HG03064 (cell line): ENCODE data around the gene CHD1L.
"Not testable (repeated sequence)": the region's sequence is repeated elsewhere in the genome, so short reads cannot be mapped to it uniquely, and the experiment has no call there.

Experiments
- ATAC-seq: cut with Tn5 transposase; IDR thresholded peaks from one replicate; pipeline ENCODE4 v1.9.1; 2021; ENCODE audit warnings: low read depth; ENCODE audit not compliant: unreplicated experiment

The CHD1L gene

DNA sequence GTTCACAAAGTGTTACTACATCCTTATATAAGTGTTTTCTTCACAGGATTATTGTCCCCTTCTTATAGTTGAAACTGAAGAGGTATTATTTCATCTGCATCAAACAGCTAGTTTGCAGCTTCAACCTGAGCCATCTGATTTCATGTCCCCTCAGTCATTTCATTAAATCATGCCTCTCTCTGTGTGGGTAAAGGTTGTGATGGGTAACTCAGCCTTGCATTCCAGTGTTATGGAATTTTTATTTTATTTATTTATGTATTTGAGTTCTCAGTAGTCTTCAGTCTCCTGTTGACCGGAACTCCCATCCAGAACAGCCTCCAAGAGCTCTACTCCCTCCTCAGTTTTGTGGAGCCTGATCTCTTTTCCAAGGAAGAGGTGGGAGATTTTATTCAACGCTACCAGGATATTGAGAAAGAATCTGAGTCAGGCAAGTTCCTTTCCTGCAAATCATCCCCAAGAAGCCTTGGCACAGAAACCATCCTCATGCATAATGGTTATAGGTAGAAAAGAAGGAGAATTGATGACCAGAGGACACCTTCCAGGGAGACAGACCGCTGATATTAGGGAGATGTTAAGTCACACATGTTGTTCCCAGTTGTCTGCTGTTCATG is 21.8 kb downstream of the CHD1L start:
- no peak for ATAC-seq

DNA sequence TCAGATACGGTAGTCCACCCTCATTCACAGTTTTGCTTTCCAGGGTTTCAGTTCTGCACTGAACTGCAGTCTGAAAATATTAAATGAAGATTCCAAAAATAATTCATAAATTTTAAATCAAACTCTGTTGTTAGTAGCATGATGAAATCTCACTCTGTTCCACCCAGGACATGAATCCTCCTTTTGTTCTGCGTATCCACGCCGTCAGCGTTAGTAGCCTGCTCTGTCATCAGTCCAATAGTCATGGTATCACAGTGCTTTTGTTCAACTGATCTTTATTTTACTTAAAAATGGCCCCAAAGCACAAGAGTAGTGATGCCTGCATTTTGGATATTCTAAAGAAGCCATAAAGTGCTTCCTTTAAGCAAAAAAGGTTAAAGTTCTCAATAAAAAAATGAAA is 23.9 kb downstream of the CHD1L start:
- no peak for ATAC-seq

GRCh38 chr1:147267711-147268110 is 25.2 kb downstream of the CHD1L start:
- ATAC-seq, result no peak

DNA sequence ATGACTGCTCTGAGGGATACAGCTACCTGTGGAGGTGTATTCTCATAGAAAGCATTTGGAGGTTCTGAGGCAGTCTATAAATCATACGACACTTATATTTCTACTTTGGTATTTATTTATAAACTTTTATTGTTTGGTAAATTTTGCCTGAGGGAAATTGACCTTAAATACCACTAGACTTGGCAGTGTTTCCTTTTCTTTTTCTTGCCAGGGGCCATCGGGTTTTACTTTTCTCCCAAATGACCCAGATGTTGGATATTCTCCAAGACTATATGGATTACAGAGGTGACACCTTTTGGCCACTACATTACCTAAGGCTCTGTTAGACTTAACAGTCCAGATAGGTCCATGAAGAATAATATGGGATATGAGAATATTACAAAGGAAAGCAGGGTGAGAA is 28.2 kb downstream of the CHD1L start:
- no peak for ATAC-seq

DNA sequence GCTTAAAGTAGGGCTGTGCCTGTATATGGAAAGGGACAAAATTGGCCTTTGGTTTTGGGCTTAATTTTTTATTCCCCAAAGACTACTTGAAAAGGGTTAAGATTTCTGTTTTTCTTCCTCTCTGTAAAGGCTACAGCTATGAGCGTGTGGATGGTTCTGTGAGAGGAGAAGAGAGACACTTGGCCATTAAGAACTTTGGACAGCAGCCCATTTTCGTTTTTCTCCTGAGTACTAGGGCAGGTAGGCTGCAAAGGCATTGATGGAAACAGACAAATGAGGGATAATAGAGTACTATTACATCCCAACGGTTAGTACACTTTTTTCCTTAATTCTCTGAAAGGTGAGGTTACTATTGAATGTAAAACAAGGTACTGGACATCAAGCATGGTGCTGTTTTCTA is 29.6 kb downstream of the CHD1L start:
- no peak for ATAC-seq

GRCh38 chr1:147273409-147274336 is 31.2 kb downstream of the CHD1L start:
- ATAC-seq, result no peak

DNA sequence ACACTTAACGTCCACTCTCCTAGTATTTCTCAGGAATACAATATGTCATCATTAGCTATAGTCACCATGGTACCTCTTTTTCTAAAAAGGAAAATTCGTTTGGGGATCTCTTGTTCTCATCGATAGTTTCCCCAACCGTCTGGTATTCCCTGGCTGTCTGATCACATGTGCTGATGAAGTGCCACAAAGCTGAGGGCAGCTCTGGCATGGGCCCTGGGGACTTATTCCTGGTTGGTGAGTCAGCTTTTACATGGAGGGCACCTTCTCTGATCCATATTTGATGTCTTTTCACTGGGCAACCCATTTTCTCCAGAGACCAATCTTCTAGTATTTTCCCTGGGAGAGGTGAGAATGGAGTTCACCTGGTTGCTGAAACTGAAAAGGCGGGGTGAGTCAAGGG is 39.5 kb downstream of the CHD1L start:
- ATAC-seq, result no peak

- no peak for ATAC-seq
Observed at GRCh38 chr1:147283011-147283410, 40.5 kb downstream of the CHD1L start.

DNA sequence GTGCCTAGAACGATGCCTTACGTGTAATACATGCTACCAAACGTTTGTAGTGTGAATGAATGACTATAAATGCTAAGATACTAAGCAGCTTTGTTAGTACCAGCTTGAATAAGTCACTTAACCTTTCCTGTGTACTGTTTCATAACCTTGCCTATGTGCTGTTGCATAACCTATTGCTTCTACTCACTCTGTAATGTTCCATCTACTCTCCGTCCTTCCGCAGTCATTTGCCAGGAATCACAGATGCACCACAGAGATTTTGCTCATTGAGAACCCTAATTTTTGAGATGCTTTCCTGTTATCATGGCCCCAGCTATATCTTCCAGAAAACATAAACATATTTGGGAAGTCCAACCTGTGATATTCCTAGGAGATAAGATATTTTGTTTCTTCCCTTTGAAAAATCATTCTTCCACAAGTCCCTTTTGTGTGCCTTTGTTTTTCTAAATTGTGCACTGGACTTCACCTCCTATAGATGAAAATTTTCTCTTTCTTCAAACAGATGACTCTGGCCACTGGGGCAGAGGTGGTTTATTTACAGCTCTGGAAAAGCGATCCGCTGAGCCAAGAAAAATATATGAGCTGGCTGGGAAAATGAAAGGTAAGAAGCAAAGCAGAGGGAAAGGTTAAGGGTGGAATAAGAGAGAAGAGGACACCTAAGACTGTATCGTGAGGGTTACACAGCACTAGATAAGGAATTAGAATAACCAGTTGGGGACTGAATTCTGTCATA is 44.8 kb downstream of the CHD1L start:
- ATAC-seq, result no peak

GRCh38 chr1:147292012-147292411 is 49.5 kb downstream of the CHD1L start:
- ATAC-seq, result no peak

DNA sequence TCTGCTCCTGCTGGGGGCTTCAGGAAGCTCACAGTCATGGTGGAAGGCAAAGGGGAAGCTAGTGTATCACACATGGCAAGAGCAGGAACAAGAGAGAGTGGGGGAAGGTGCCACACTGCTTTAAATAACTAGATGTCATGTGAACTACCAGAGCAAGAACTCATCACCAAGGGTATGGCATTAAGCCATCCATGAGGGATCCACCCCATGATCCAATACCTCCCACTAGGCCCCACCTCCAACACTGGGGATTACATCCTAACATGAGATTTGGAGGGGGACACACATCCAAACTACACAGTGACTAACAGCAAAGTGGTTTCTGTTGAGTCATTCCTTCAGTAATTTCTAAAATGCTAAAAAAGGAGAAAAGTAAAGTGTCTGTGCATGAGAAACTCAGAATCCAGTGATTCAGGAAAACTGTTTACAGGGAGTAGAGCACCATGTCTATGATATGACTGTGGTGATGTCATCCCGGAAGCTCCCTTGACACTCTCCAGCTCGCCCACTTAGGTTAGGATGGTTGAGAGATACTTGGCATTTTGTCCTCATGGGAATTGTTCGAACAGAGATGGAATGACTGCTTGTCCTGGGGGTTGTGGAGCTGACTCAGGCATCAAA is 50.3 kb downstream of the CHD1L start:
- ATAC-seq, result no peak

- no peak for ATAC-seq
Observed at GRCh38 chr1:147297438-147297837, 55.0 kb downstream of the CHD1L start.

DNA sequence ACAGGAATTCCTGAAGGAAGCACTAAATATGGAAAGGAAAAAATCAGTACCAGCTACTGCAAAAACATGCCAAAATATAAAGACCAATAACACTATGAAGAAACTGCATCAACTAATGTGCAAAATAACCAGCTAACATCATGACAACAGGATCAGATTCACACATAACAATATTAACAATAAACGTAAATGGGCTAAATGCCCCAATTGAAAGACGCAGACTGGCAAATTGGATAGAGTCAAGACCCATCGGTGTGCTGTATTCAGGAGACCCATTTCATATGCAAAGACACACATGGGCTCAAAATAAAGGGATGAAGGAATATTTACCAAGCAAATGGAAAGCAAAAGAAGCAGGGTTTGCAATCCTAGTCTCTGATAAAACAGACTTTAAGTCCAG is 63.3 kb downstream of the CHD1L start:
- ATAC-seq, result not testable (repeated sequence)

- ATAC-seq, result no peak
Observed at GRCh38 chr1:147316968-147317367, 74.5 kb downstream of the CHD1L start.

DNA sequence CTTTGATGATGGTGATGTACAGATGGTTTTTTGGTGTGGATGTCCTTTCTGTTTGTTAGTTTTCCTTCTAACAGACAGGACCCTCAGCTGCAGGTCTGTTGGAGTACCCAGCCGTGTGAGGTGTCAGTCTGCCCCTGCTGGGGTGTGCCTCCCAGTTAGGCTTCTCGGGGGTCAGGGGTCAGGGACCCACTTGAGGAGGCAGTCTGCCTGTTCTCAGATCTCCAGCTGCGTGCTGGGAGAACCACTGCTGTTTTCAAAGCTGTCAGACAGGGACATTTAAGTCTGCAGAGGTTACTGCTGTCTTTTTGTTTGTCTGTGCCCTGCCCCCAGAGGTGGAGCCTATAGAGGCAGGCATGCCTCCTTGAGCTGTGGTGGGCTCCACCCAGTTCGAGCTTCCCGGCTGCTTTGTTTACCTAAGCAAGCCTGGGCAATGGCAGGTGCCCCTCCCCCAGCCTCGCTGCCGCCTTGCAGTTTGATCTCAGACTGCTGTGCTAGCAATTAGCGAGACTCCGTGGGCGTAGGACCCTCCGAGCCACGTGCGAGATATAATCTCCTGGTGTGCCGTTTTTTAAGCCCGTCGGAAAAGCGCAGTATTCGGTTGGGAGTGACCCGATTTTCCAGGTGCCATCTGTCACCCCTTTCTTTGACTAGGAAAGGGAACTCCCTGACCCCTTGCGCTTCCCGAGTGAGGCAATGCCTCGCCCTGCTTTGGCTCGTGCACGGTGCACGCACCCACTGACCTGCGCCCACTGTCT is 84.6 kb downstream of the CHD1L start:
- ATAC-seq, result not testable (repeated sequence)

DNA sequence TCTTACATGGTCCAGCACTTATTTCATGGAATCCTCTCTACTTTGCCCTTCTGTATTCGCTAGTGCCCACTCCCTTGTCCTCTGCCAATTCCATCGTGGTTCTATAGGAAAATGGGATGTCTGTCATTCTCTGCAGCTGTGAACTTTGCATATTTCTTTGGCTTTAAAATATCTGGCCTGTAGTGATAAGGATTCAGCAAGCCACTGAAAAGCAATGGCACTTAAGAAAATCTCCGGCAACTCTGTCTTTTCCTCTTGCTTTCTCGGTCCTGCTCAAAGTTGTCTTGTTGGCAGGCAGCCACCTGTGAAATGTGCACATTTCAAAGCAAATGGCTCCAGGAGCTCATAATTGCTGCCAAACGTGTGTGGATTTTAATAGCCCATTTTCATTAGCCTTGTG is 91.8 kb downstream of the CHD1L start:
- no peak for ATAC-seq

- no peak for ATAC-seq
Observed at GRCh38 chr1:147336291-147336690, 93.8 kb downstream of the CHD1L start.

DNA sequence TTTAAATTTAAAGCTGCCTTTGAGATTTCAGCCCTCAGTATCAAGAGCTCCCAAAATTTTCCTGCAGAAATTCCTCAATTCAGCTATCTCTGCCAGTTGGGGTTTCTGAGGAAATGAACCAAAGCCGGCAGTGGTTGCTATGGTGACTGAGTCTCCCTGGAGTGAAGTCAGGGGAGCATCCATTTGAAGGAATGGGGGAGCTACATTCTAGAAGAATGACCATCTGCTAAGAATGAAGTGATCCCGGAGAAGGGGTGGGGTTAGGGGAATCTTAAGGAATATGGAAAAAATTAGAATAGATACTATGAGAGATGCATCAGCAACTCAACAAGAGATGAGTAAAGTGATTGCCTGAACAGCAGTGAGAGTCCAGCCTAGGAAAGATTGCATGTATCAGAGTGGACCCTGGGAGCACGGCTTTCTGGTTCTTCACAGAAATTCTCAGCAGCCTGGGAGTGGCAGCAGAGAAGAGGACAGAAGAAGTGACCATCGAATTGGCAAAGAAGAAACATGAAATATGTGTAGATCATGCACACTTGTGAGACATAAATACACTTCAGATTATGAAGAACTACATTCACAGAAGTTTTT is 94.7 kb downstream of the CHD1L start:
- no peak for ATAC-seq

- ATAC-seq, result no peak
Observed at GRCh38 chr1:147338571-147338970, 96.1 kb downstream of the CHD1L start.

GRCh38 chr1:147341246-147341645 is 98.8 kb downstream of the CHD1L start:
- ATAC-seq, result no peak
